HCT116 (cell line): ENCODE results near the gene SH3GL2.

Source experiments
- CBX3 ChIP-seq: IDR thresholded peaks from 2 replicates; pipeline ENCODE4 v1.6.1; 2012; ENCODE audit warnings: low read depth
- CEBPB ChIP-seq: IDR thresholded peaks from 2 replicates; pipeline ENCODE4 v1.6.1; 2012; ENCODE audit warnings: low read depth
- CTCF ChIP-seq, 3 experiments: fragments of 200-600 bp in 1 of 3; sonication (generic) in 1 of 3; IDR thresholded peaks in 2 of 3; conservative IDR thresholded peaks in 1 of 3; 2 replicates each; pipeline ENCODE4 v1.5.1; 2012 to 2017; ENCODE audit warnings: low read depth in 2 of 3, low read length in 2 of 3, antibody characterized with exemption in 1 of 3, borderline replicate concordance in 1 of 3, control low read depth in 1 of 3, mild to moderate bottlenecking in 1 of 3, mixed read lengths in 1 of 3, mixed run types in 1 of 3, moderate library complexity in 1 of 3; ENCODE audit not compliant: insufficient read depth in 1 of 3
- EZH2 ChIP-seq: fragments of 200-600 bp; sonication (generic); IDR thresholded peaks from 2 replicates; pipeline ENCODE4 v1.6.1; 2017; ENCODE audit warnings: antibody characterized with exemption, mixed run types
- EZH2phosphoT487 ChIP-seq: fragments of 200-600 bp; IDR thresholded peaks from 2 replicates; pipeline ENCODE4 v1.6.1; 2018; ENCODE audit warnings: antibody characterized with exemption, borderline replicate concordance
- FOSL1 ChIP-seq: IDR thresholded peaks from 2 replicates; pipeline ENCODE4 v1.6.1; 2012; ENCODE audit warnings: low read depth
- POLR2A ChIP-seq: IDR thresholded peaks from 2 replicates; pipeline ENCODE4 v1.7.0; 2011; ENCODE audit warnings: borderline replicate concordance; ENCODE audit not compliant: insufficient read depth, insufficient read length; ENCODE audit errors: extremely low read depth
- SIN3A ChIP-seq: IDR thresholded peaks from 2 replicates; pipeline ENCODE4 v1.6.1; 2012; ENCODE audit warnings: low read depth
- ZFX ChIP-seq: fragments of 450-650 bp; IDR thresholded peaks from 2 replicates; pipeline ENCODE4 v1.6.1; 2017
- TF ChIP-seq, protein P1 (sequence below): IDR thresholded peaks from 2 replicates; pipeline ENCODE4 v1.6.1; 2012; ENCODE audit warnings: low read depth

GRCh38 chr9:17555362-17556054 is 23.4 kb upstream of the SH3GL2 start:
- no peak for TF ChIP-seq POLR2A
- TF ChIP-seq FOSL1: no peak
- no peak for TF ChIP-seq CTCF (IDR thresholded peaks at IDR 0.05 in 2 of 3, conservative IDR thresholded peaks at IDR 0.05 in 1 of 3; ENCODE audit: borderline replicate concordance in 1 of 3, insufficient read depth in 1 of 3, low read depth in 2 of 3, low read length in 2 of 3)
- TF ChIP-seq EZH2phosphoT487: no peak
- TF ChIP-seq EZH2: no peak
- TF ChIP-seq CBX3: no peak
- no peak for TF ChIP-seq ZFX
- TF ChIP-seq, protein P1, sequence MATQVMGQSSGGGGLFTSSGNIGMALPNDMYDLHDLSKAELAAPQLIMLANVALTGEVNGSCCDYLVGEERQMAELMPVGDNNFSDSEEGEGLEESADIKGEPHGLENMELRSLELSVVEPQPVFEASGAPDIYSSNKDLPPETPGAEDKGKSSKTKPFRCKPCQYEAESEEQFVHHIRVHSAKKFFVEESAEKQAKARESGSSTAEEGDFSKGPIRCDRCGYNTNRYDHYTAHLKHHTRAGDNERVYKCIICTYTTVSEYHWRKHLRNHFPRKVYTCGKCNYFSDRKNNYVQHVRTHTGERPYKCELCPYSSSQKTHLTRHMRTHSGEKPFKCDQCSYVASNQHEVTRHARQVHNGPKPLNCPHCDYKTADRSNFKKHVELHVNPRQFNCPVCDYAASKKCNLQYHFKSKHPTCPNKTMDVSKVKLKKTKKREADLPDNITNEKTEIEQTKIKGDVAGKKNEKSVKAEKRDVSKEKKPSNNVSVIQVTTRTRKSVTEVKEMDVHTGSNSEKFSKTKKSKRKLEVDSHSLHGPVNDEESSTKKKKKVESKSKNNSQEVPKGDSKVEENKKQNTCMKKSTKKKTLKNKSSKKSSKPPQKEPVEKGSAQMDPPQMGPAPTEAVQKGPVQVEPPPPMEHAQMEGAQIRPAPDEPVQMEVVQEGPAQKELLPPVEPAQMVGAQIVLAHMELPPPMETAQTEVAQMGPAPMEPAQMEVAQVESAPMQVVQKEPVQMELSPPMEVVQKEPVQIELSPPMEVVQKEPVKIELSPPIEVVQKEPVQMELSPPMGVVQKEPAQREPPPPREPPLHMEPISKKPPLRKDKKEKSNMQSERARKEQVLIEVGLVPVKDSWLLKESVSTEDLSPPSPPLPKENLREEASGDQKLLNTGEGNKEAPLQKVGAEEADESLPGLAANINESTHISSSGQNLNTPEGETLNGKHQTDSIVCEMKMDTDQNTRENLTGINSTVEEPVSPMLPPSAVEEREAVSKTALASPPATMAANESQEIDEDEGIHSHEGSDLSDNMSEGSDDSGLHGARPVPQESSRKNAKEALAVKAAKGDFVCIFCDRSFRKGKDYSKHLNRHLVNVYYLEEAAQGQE: no peak
- no peak for TF ChIP-seq CEBPB
- no peak for TF ChIP-seq SIN3A
